H9 (cell line): ENCODE results near the gene CRHR1. TPM values are rescaled to one million over a fixed set of nuclear protein-coding genes. Genes with fewer than 3 reads are reported as not detected.

ENCODE experiments used
- DNase-seq: peaks from one replicate; pipeline ENCODE4 v3.0.0-alpha.2; 2017
- H2AFZ ChIP-seq: one replicate; pipeline ENCODE4 v1.6.1; 2013; ENCODE audit warnings: mild to moderate bottlenecking, low read length, control low read depth, moderate library complexity
- H2AK5ac ChIP-seq: 2 replicates; pipeline ENCODE4 v1.6.1; 2013; ENCODE audit warnings: low read length, control low read depth, mixed read lengths; ENCODE audit not compliant: insufficient read length
- H2BK120ac ChIP-seq: one replicate; pipeline ENCODE4 v1.6.1; 2013; ENCODE audit warnings: low read depth, mild to moderate bottlenecking, low read length, control low read depth, inconsistent platforms; ENCODE audit not compliant: poor library complexity, severe bottlenecking
- H2BK12ac ChIP-seq: 2 replicates; pipeline ENCODE4 v1.6.1; 2013; ENCODE audit warnings: low read length, control low read depth, mixed read lengths, low read depth; ENCODE audit not compliant: insufficient read length
- H2BK15ac ChIP-seq: 2 replicates; pipeline ENCODE4 v1.6.1; 2013; ENCODE audit warnings: low read depth, low read length, control low read depth
- H2BK20ac ChIP-seq: one replicate; pipeline ENCODE4 v1.6.1; 2013; ENCODE audit warnings: low read depth, mild to moderate bottlenecking, low read length, control low read depth, inconsistent platforms; ENCODE audit not compliant: poor library complexity, severe bottlenecking
- H2BK5ac ChIP-seq: 2 replicates; pipeline ENCODE4 v1.6.1; 2013; ENCODE audit warnings: low read length, control low read depth, mixed read lengths; ENCODE audit not compliant: insufficient read length
- H3K14ac ChIP-seq: 2 replicates; pipeline ENCODE4 v1.6.1; 2013; ENCODE audit warnings: low read length, control low read depth; ENCODE audit not compliant: insufficient read depth
- H3K18ac ChIP-seq: 2 replicates; pipeline ENCODE4 v1.6.1; 2013; ENCODE audit warnings: low read depth, mild to moderate bottlenecking, mixed read lengths, low read length, control low read depth; ENCODE audit not compliant: insufficient read length
- H3K23ac ChIP-seq: 2 replicates; pipeline ENCODE4 v1.6.1; 2013; ENCODE audit warnings: low read length, control low read depth, mixed read lengths, low read depth; ENCODE audit not compliant: insufficient read length
- H3K23me2 ChIP-seq: 2 replicates; pipeline ENCODE4 v1.6.1; 2013; ENCODE audit warnings: low read depth, mild to moderate bottlenecking, mixed read lengths, low read length, control low read depth; ENCODE audit not compliant: insufficient read length, poor library complexity, severe bottlenecking
- H3K27ac ChIP-seq: 2 replicates; pipeline ENCODE4 v1.5.1; 2013; ENCODE audit warnings: low read length, control low read depth, mixed read lengths, low read depth; ENCODE audit not compliant: insufficient read length
- H3K27me3 ChIP-seq: 2 replicates; pipeline ENCODE4 v1.6.1; 2013; ENCODE audit warnings: low read length, control low read depth, inconsistent platforms; ENCODE audit not compliant: insufficient read depth
- H3K4ac ChIP-seq: 2 replicates; pipeline ENCODE4 v1.6.1; 2013; ENCODE audit warnings: low read depth, mild to moderate bottlenecking, control low read depth, inconsistent platforms, low read length, moderate library complexity
- H3K4me1 ChIP-seq: 2 replicates; pipeline ENCODE4 v1.6.1; 2013; ENCODE audit warnings: low read length, control low read depth, inconsistent platforms; ENCODE audit not compliant: insufficient read depth
- H3K4me2 ChIP-seq: 2 replicates; pipeline ENCODE4 v1.6.1; 2013; ENCODE audit warnings: low read length, control low read depth, mixed read lengths; ENCODE audit not compliant: insufficient read length, insufficient read depth
- H3K56ac ChIP-seq: 2 replicates; pipeline ENCODE4 v1.6.1; 2013; ENCODE audit warnings: low read depth, mild to moderate bottlenecking, mixed read lengths, low read length, control low read depth; ENCODE audit not compliant: insufficient read length
- H3K79me1 ChIP-seq: 2 replicates; pipeline ENCODE4 v1.6.1; 2013; ENCODE audit warnings: low read depth, mild to moderate bottlenecking, moderate library complexity, low read length, control low read depth, inconsistent platforms; ENCODE audit not compliant: insufficient read depth, poor library complexity, severe bottlenecking
- H3K79me2 ChIP-seq: 2 replicates; pipeline ENCODE4 v1.6.1; 2013; ENCODE audit warnings: low read length, control low read depth, inconsistent platforms; ENCODE audit not compliant: insufficient read depth
- H3K9ac ChIP-seq: 2 replicates; pipeline ENCODE4 v1.6.1; 2013; ENCODE audit warnings: low read length, control low read depth, mixed read lengths; ENCODE audit not compliant: insufficient read length; ENCODE audit errors: extremely low read depth
- H3K9me3 ChIP-seq: one replicate; pipeline ENCODE4 v1.6.1; 2013; ENCODE audit warnings: low read depth, low read length, inconsistent platforms; ENCODE audit not compliant: control insufficient read depth
- H3T11ph ChIP-seq: one replicate; pipeline ENCODE4 v1.6.1; 2013; ENCODE audit warnings: mild to moderate bottlenecking, low read length, control low read depth, inconsistent platforms
- H4K20me1 ChIP-seq: one replicate; pipeline ENCODE4 v1.6.1; 2013; ENCODE audit not compliant: control insufficient read depth, insufficient read length, insufficient read depth
- H4K5ac ChIP-seq: 2 replicates; pipeline ENCODE4 v1.6.1; 2013; ENCODE audit warnings: low read depth, mild to moderate bottlenecking, mixed read lengths, low read length, control low read depth; ENCODE audit not compliant: insufficient read length
- H4K8ac ChIP-seq: replicated peaks from 2 replicates; pipeline ENCODE4 v1.6.1; 2013; ENCODE audit warnings: low read length, control low read depth, mixed read lengths, low read depth; ENCODE audit not compliant: insufficient read length
- H4K91ac ChIP-seq: 2 replicates; pipeline ENCODE4 v1.6.1; 2013; ENCODE audit warnings: low read depth, mild to moderate bottlenecking, moderate library complexity, mixed read lengths, low read length, control low read depth; ENCODE audit not compliant: insufficient read length
- H3K27ac Mint-ChIP-seq, 3 experiments: 2 replicates in 2 of 3; 3 replicates in 1 of 3; pipeline ENCODE4 v1.8.0; 2020 to 2021; ENCODE audit warnings: mixed read lengths in 3 of 3, mild to moderate bottlenecking in 1 of 3, moderate library complexity in 1 of 3
- H3K27me3 Mint-ChIP-seq: 2 replicates; pipeline ENCODE4 v1.8.0; 2021; ENCODE audit warnings: low read depth, mild to moderate bottlenecking, moderate library complexity, mixed read lengths
- H3K36me3 Mint-ChIP-seq, 3 experiments: 2 replicates in 2 of 3; 3 replicates in 1 of 3; pipeline ENCODE4 v1.8.0; 2020 to 2021; ENCODE audit warnings: low read depth in 3 of 3, mixed read lengths in 3 of 3; ENCODE audit not compliant: insufficient read depth in 1 of 3
- H3K4me1 Mint-ChIP-seq, 2 experiments: 2 replicates each; pipeline ENCODE4 v1.8.0; 2020; ENCODE audit warnings: mixed read lengths in 2 of 2
- H3K4me3 Mint-ChIP-seq, 2 experiments: 2 replicates in 1 of 2; 3 replicates in 1 of 2; pipeline ENCODE4 v1.8.0; 2020 to 2021; ENCODE audit warnings: mild to moderate bottlenecking in 2 of 2, mixed read lengths in 2 of 2, moderate library complexity in 1 of 2
- H3K9me3 Mint-ChIP-seq, 2 experiments: 2 replicates in 1 of 2; 3 replicates in 1 of 2; pipeline ENCODE4 v1.8.0; 2020; ENCODE audit warnings: mild to moderate bottlenecking in 2 of 2, mixed read lengths in 2 of 2, moderate library complexity in 1 of 2
- WGBS: extraction: QIAGEN DNeasy Blood & Tissue Kit; methylation state at CpG from one replicate; pipeline ENCODE4 v1.1.7; 2013; ENCODE audit warnings: missing lambda C conversion rate, low lambda C conversion rate, mixed read lengths; ENCODE audit not compliant: insufficient read length; ENCODE audit errors: extremely low coverage; 5-methylcytosine and 5-hydroxymethylcytosine counted together
- total RNA-seq: library from RNA; stranded (reverse); gene quantifications from 2 replicates; pipeline ENCODE4 v1.2.1, GENCODE V29; 2021
- TF ChIP-seq, protein P1 (sequence below): fragments of 200-600 bp; sonication (generic); conservative IDR thresholded peaks from 3 replicates; pipeline ENCODE4 v1.8.0; 2021; ENCODE audit warnings: antibody characterized with exemption, mild to moderate bottlenecking

CRHR1 gene
- total RNA-seq, 1 experiment from 2014 or later: 0.52 TPM

DNA sequence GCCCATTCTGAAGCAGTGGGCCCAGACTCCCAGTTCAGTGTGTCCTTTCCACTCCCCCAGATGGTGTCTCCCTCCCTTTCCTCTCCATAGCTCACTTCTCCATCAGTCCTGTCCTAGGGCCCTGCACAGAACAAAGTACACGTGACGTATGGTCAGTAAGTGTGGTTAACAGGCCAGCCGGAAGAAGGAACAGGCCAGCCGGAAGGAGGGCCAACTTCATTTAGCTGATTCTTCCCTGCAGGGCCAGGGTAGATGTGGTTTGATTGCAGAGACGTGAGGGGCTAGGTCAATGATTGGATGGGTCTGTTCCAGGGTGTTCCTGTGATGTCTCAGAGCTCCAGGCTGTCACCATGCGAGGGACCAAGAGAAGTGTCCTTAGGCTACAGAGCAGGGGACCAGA, 31.6 kb downstream of the CRHR1 start:
- H3K18ac ChIP-seq: no peak overlapping the region
- H3K9me3 Mint-ChIP-seq: peaks cover 2 to 3% of the 10 kb centered on the region in 2 experiments; a peak in 2 of 5 replicates
- no CpG with 5 or more reads among the region's 6 CpGs for WGBS
- no peak overlapping the region for H2BK120ac ChIP-seq
- no peak overlapping the region for H2AFZ ChIP-seq
- H3K27me3 ChIP-seq: no peaks in the 10 kb centered on the region
- no peak overlapping the region for H3K27ac ChIP-seq
- H2BK20ac ChIP-seq: no peak overlapping the region
- no peak overlapping the region for H3T11ph ChIP-seq
- no peaks in the 10 kb centered on the region for H3K4me1 ChIP-seq
- H4K20me1 ChIP-seq: no peaks in the 10 kb centered on the region
- H2BK15ac ChIP-seq: no peak overlapping the region
- no peak overlapping the region for H3K4ac ChIP-seq
- peaks cover 6 to 19% of the 10 kb centered on the region in 2 experiments for H3K4me1 Mint-ChIP-seq
- H3K79me2 ChIP-seq: no peaks in the 10 kb centered on the region
- H3K56ac ChIP-seq: no peak overlapping the region
- H3K23ac ChIP-seq: no peak overlapping the region
- H3K9me3 ChIP-seq: no peaks in the 10 kb centered on the region
- no peak overlapping the region for H3K27ac Mint-ChIP-seq
- DNase-seq: no peak
- H3K14ac ChIP-seq: no peak overlapping the region
- no peak overlapping the region for H2BK12ac ChIP-seq
- no peak overlapping the region for H3K4me2 ChIP-seq
- peaks cover 15% of the 10 kb centered on the region for H3K27me3 Mint-ChIP-seq
- no peak overlapping the region for H3K9ac ChIP-seq
- H3K4me3 Mint-ChIP-seq: no peak overlapping the region
- H4K5ac ChIP-seq: no peak overlapping the region
- H4K8ac ChIP-seq: no peak overlapping the region
- no peak overlapping the region for H2AK5ac ChIP-seq
- H3K36me3 Mint-ChIP-seq: peaks cover 0 to 2% (median 0%) of the 10 kb centered on the region in 3 experiments; a peak in 2 of 7 replicates
- TF ChIP-seq, protein P1, sequence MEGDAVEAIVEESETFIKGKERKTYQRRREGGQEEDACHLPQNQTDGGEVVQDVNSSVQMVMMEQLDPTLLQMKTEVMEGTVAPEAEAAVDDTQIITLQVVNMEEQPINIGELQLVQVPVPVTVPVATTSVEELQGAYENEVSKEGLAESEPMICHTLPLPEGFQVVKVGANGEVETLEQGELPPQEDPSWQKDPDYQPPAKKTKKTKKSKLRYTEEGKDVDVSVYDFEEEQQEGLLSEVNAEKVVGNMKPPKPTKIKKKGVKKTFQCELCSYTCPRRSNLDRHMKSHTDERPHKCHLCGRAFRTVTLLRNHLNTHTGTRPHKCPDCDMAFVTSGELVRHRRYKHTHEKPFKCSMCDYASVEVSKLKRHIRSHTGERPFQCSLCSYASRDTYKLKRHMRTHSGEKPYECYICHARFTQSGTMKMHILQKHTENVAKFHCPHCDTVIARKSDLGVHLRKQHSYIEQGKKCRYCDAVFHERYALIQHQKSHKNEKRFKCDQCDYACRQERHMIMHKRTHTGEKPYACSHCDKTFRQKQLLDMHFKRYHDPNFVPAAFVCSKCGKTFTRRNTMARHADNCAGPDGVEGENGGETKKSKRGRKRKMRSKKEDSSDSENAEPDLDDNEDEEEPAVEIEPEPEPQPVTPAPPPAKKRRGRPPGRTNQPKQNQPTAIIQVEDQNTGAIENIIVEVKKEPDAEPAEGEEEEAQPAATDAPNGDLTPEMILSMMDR: no peak
- no peak overlapping the region for H4K91ac ChIP-seq
- no peaks in the 10 kb centered on the region for H3K23me2 ChIP-seq
- H2BK5ac ChIP-seq: no peak overlapping the region
- H3K79me1 ChIP-seq: no peaks in the 10 kb centered on the region
